ENCODE results near the gene COX17. TPM values are rescaled to one million over a fixed set of nuclear protein-coding genes. Genes with fewer than 3 reads are reported as not detected.

Gene COX17
- total and polyA plus RNA-seq, 10 donors: 30.4 to 136 (median 43.7) TPM

DNA sequence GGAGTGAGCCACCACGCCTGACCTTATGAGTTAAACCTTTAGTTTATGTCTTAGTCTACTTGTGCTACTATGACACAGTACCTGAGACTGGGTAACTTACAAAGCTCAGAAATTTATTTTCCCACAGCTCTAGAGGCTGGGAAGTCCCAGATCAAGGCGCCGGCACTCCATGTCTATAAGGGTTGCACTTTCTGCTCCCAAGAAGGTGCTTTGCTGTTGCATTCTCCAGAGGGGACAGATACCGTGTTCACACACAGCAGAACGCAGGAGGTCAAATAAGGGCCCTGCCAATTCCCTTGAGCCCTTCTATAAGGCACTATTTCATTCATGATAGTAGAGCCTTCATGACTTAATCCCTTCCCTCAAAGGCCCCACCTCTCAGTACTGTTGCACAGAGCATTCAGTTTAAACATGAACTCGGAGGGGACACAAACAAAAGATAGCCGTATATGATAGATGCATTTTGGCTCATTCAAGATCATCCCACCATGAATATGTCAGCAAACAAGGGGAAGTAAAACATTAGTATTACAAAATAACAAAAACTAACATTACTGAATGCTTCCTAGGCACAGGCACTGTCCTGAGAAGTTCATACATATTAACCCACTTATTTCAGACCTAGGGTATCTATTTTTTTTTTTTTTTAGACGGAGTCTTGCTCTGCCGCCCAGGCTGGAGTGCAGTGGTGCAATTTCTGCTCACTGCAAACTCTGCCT is 53.0 kb downstream of the COX17 start:
- Histone ChIP-seq H3K4me1 (peaks cover 14 to 33% (median 28%) of the 10 kb centered on the region in 6 donors), H3K9me3 (no peaks in the 10 kb centered on the region), H3K4me3 (no peak overlapping the region), H3K27me3 (replicated peaks in 1 of 7) (no peaks in the 10 kb centered on the region), H3K27ac (no peak overlapping the region), H3K36me3 (no peaks in the 10 kb centered on the region)
- TF ChIP-seq, protein P1, sequence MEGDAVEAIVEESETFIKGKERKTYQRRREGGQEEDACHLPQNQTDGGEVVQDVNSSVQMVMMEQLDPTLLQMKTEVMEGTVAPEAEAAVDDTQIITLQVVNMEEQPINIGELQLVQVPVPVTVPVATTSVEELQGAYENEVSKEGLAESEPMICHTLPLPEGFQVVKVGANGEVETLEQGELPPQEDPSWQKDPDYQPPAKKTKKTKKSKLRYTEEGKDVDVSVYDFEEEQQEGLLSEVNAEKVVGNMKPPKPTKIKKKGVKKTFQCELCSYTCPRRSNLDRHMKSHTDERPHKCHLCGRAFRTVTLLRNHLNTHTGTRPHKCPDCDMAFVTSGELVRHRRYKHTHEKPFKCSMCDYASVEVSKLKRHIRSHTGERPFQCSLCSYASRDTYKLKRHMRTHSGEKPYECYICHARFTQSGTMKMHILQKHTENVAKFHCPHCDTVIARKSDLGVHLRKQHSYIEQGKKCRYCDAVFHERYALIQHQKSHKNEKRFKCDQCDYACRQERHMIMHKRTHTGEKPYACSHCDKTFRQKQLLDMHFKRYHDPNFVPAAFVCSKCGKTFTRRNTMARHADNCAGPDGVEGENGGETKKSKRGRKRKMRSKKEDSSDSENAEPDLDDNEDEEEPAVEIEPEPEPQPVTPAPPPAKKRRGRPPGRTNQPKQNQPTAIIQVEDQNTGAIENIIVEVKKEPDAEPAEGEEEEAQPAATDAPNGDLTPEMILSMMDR (IDR thresholded peaks at IDR 0.05 in 8 of 11, conservative IDR thresholded peaks at IDR 0.05 in 3 of 11): no peak
- no peak for TF ChIP-seq POLR2A (IDR thresholded peaks at IDR 0.05)
- no peak for TF ChIP-seq POLR2AphosphoS5 (IDR thresholded peaks at IDR 0.05)
- WGBS, 5 donors: 81 to 96% (median 93%) methylated on average over 9 of the region's 9 CpGs
- intact Hi-C loops (cut with DNase I; ENCODE audit: low total_unique reads): no loop called here
- no peak for DNase-seq

DNA sequence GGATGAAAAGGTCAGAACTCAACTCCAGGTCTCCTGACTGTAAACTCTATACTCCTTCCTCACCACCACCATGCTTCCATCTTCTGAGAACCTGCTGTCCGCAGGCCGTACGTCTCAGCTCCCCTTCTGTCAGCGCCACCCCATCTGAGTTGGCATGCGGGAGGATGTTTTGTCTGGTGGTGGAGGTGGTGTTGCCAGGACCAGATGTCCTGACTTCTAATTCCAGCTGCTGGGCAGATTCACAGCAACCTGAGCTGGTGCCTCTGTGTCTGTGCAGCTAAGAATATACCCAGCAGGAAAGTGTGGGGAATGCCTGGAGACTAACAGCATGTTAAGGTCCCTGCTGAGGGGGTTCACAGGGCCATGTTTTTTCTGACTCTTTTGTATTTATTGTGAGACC is 56.3 kb downstream of the COX17 start:
- H3K36me3 ChIP-seq: no peaks in the 10 kb centered on the region
- H3K27me3 ChIP-seq (replicated peaks in 1 of 7): no peaks in the 10 kb centered on the region
- TF ChIP-seq POLR2AphosphoS5 (IDR thresholded peaks at IDR 0.05) (no peak), POLR2A (IDR thresholded peaks at IDR 0.05) (no peak)
- TF ChIP-seq, protein P1 (IDR thresholded peaks at IDR 0.05 in 8 of 11, conservative IDR thresholded peaks at IDR 0.05 in 3 of 11): no peak
- H3K27ac ChIP-seq: no peak overlapping the region
- peaks cover 0 to under 1% (median 0%) of the 10 kb centered on the region in 6 donors for H3K4me1 ChIP-seq
- H3K9me3 ChIP-seq: no peaks in the 10 kb centered on the region
- intact Hi-C loops (cut with DNase I; ENCODE audit: low total_unique reads): no loop called here
- H3K4me3 ChIP-seq: no peak overlapping the region
- DNase-seq: no peak
- 93 to 100% (median 99%) methylated on average over 5 of the region's 5 CpGs for WGBS, 5 donors

Other genes with a start within 250 kb of the COX17 start
- 10 to 100 TPM; 36.0 to 80.5 (median 42.3) TPM for gene TMEM39A, start 213.8 kb downstream of the COX17 start, total RNA-seq
- gene TMEM39A, start 213.8 kb downstream of the COX17 start, polyA plus RNA-seq: 1 to 10 TPM; 4.9 to 5.9 (median 5.4) TPM
- 10 to 100 TPM; 15.3 to 26.0 (median 24.3) TPM for gene POGLUT1, start 208.4 kb downstream of the COX17 start, total RNA-seq
- gene POGLUT1, start 208.4 kb downstream of the COX17 start, polyA plus RNA-seq: 10 to 100 TPM; 11.1 to 17.0 (median 12.6) TPM
- 10 to 100 TPM; 33.0 to 85.7 (median 67.4) TPM for gene TIMMDC1, start 178.9 kb downstream of the COX17 start, total RNA-seq
- gene TIMMDC1, start 178.9 kb downstream of the COX17 start, polyA plus RNA-seq: 10 to 100 TPM; 57.1 to 77.8 (median 75.4) TPM
- gene CD80, start 117.8 kb downstream of the COX17 start, total RNA-seq: 10 to 100 TPM in 6 of 7 donors, 1 to 10 TPM in 1; 5.7 to 33.0 (median 19.7) TPM
- 1 to 10 TPM; 1.5 to 2.5 (median 2.0) TPM for gene CD80, start 117.8 kb downstream of the COX17 start, polyA plus RNA-seq
- gene ADPRH, start 97.9 kb downstream of the COX17 start, total RNA-seq: 10 to 100 TPM; 16.1 to 29.2 (median 24.3) TPM
- gene ADPRH, start 97.9 kb downstream of the COX17 start, polyA plus RNA-seq: 10 to 100 TPM in 2 of 3 donors, 1 to 10 TPM in 1; 7.1 to 14.4 (median 10.3) TPM
- gene PLA1A, start 79.5 kb downstream of the COX17 start, total RNA-seq: 1 to 10 TPM in 3 of 7 donors, under 1 TPM in 3, not detected in 1; 0.27 to 6.8 (median 1.0) TPM
- under 1 TPM; 0.44 to 0.80 (median 0.61) TPM for gene PLA1A, start 79.5 kb downstream of the COX17 start, polyA plus RNA-seq
- gene POPDC2, start 16.8 kb downstream of the COX17 start, total RNA-seq: 1 to 10 TPM; 4.8 to 9.8 (median 6.9) TPM
- 1 to 10 TPM; 3.1 to 8.3 (median 7.0) TPM for gene POPDC2, start 16.8 kb downstream of the COX17 start, polyA plus RNA-seq
- gene CFAP91, start 25.6 kb upstream of the COX17 start, total RNA-seq: 100 to 1,000 TPM in 1 of 7 donors, 10 to 100 TPM in 6; 30.2 to 141 (median 68.2) TPM
- 10 to 100 TPM; 11.0 to 33.7 (median 24.2) TPM for gene CFAP91, start 25.6 kb upstream of the COX17 start, polyA plus RNA-seq
- 1 to 10 TPM in 2 of 7 donors, under 1 TPM in 4, not detected in 1; 0.42 to 1.1 (median 0.65) TPM for gene NR1I2, start 104.7 kb upstream of the COX17 start, total RNA-seq
- under 1 TPM; 0.26 to 0.64 (median 0.37) TPM for gene NR1I2, start 104.7 kb upstream of the COX17 start, polyA plus RNA-seq

Data from spleen (tissue), 11 donors.